Measurements from ENCODE around the gene GRB10. TPM values are rescaled to one million over a fixed set of nuclear protein-coding genes. Genes with fewer than 3 reads are reported as not detected.

GRB10 gene
- polyA plus RNA-seq, 5 donors, result 33.7 to 45.6 (median 38.6) TPM

DNA sequence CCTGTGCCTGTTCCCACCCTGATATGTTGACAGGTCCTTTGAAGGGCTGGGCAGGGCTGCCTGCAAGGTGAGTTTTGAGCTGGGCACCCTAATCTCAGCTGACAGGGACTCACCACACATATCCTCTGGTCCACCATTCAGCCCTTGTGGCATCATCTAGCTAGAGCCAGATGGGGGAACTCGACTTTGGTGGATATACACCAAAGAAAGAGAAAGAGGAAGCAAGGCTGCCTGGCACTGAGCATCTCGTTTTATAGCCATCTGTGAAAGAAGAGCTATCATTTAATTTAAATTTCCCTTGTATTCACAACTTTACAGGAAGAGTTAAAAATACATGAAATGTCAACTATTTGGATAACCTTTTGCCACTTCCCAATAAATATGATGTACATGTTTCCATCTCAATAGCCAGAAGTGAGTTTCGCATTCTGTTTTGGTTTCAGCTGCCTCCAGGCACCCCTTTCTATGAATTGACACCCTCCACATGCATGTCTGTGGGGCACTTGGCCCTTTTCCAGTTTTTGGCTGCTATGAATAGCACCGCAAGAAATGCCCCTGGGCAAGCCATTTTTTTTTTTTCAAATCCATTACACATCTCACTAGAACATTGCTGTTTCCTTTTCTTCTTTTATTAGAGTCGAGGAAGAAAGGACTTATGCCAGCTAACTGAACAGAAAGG, 22.9 kb upstream of the GRB10 start:
- DNase-seq, result no peak

DNA sequence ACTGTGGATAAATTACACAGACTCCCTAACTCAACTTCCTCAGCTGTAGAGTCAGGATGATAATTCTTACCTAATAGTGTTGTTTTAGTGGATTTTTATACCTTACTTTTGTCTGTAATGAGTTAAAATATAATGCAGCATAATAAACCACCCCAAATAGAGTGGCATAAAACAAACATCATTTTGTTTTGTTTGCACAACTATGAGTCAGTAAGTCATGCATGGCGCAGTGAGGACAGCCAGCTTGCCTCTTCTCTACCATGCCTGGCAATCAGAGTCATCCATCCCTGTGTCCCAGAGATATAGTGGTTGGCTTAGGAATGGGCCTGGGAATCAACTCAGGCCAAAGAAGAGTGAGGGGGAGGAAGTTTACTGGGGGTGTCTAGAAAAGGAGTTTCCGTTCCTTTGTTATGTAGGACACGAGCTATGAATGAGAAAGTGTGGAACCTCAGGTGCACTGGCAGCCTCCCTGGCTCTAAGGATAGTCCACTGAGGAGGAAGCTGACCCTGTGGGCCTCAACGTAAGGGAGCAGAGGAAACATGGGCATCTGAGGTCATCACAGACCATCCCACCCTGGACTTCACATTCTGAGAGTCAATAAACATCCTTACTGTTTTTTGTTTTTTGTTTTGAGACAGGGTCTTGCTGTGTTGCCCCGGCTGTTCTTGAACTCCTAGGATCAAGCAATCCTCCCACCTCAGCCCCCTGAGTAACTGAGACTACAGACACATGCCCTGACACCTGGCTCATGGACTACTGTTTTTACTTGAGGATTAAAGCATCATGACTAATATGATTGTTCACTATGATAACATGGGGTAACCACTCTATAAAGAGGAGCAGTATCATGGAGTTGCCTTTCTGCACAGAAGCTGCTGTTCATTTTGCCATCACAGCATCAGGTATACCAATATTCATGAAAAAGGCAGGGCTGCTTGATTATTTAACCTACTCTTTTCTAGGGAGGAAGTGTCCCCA, 21.0 kb upstream of the GRB10 start:
- no peak for DNase-seq

DNA sequence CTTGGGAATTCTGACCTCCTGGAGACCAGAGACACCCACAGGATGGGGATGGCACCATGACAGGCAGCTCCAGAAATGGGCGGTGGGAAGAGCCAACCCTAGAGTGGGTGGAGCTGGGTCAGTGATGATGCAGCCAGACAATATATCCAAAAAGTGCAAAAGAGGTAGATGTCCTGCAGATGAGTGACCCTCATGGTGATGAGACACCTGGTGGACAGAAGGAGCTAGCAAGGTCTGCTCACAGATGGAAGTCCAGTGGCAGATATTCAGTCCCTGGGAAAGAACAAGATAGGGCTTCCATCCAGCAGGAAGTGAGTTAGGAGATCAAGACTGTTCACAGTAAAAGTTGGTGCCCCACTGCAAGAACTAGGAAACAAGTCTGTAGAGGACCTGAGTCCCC, 19.2 kb upstream of the GRB10 start:
- DNase-seq, result no peak

DNA sequence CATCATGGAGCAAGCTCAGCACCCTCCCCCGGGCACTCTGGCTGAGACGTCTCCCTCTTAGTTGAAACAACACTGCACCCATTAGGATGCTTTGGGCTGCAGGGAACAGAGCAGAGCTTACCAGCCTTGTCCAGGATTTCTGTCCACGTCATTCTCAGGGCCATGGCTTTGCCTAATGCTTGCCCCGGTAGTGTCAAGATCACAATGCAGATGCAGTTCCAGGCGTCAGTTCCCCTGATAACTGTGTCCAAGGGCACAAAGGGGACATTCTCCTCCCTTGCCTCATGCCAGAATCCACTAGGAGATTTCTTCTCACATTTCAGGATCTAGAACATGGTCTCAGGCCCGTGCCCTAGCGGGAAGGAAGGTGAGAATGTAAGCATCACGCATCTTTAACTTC, 17.2 kb upstream of the GRB10 start:
- DNase-seq, result no peak

DNA sequence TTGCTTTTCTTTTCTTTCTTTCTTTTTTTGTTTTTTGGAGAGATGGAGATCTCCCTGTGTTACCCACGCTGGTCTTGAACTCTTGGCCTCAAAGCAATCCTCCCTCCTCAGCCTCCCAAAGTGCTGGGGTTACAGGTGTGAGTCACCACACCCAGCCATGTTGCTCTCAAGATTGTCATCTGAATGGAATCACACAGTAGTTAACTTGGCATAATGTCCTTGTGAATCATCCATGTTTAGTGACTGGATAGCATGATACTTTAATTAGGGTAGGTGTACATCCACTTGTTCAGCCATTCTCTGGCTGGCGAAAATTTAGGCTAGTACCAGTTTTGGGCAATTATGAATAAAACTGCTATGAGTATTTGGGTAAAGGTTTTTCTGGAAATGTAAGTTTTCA, 15.4 kb upstream of the GRB10 start:
- no peak for DNase-seq

DNA sequence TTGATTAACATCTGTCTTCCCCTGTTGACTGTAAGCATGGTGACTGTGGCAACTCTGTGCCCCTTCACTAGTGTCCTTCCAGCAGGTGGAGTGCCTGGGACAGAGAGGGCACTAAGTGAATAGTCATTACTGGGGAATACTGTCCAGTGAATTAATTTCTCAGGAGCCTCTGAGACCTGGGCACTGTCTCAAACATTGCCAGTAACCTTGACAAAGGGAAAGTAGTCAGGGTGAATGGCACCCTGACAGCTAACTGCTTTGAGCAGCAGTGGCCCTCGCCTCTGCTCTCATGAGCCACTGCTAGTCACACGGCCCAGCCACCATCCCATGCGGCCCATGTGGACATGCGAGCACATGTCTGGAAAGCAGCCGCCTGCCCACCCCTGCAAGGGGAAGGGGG, 13.1 kb upstream of the GRB10 start:
- no peak for DNase-seq

DNA sequence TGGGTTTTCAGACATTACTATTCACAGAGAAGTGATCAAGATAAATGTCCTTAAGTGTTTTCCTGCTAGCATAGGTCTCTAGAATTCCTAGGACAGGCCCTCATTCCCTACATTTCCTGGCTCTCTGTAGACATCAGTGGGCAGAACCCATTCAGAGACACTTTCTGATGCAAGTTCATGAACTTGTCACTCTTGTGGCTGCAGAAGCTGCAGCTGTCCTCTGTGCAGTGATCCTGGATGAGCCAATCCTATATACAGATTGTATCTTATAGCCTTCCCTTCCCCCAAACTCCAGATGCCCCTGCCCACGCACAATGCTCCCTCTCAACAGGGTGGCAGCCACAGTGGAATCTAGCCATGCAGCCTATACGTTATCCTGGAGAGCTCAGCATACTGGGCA, 12.6 kb upstream of the GRB10 start:
- DNase-seq, result no peak

DNA sequence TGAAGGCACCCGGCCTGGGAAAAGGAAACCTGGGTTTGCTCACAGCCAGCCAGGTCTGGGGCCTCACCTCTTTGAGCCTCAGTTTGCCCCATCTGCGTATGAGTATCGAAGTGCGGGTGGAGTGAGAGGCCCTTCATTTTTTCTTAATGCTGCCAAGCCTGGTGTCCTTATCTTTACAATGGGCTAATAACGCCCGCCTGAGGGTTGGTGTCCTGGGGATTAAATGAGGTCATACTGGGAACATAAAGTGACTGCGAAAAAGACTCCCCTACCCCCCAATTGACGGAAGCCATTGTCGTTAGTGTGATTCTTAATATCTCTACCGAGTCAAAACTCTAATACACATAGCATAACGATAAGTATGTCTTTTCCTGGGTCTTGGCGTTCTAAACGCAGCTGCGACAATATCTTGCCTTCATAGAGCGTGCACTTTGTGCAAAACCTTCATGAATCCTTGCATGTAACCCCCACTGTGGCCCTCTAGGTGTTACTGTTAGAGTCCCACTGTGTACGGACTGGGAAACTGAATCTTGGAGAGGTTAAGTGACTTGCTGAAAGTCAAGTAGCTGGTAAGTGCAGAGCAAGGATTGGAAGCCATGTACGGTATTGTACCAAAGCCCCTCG, 11.4 kb upstream of the GRB10 start:
- no peak for DNase-seq

DNA sequence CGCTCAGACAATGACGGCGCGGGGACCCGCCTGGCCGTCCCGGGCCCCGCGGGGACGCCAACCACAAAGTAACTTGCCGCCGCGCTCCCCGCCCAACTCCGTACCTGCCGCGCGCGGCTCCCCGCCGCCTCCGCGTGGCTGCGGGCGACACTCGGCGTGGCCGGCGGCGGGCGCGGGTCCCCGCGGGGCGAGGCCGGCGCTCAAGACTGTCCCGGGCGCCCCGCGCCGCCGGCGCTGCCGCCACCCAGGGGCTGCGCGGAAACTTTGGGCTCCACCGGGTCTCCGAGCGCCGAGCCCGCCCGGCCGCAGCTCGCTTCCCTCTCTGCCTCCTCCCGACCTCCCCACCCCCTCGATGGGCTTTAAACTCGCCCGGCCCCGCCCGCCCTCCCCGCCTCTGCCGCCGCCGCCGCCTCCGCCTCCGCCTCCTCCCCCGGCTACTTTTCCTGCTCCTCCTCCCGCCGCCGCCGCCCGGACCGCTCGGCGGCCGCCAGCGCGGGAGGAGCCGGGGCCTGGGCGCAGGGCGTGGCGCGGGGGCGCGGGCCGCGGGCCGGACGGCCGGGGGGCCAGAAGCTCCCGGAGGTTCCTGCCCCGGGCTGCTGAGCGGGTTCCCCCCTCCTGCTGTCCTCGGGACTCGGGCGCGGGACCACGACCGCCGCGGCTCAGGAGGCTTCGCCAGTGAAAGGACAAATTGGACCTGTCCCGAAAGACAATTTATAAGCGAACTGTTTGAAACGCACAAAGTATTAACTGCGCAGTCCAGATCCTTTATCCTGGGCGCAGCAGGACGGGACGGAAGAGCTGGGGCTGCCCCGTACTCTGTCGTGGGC, 10.6 kb upstream of the GRB10 start:
- peak; percentile 55 to 65 for DNase-seq

DNA sequence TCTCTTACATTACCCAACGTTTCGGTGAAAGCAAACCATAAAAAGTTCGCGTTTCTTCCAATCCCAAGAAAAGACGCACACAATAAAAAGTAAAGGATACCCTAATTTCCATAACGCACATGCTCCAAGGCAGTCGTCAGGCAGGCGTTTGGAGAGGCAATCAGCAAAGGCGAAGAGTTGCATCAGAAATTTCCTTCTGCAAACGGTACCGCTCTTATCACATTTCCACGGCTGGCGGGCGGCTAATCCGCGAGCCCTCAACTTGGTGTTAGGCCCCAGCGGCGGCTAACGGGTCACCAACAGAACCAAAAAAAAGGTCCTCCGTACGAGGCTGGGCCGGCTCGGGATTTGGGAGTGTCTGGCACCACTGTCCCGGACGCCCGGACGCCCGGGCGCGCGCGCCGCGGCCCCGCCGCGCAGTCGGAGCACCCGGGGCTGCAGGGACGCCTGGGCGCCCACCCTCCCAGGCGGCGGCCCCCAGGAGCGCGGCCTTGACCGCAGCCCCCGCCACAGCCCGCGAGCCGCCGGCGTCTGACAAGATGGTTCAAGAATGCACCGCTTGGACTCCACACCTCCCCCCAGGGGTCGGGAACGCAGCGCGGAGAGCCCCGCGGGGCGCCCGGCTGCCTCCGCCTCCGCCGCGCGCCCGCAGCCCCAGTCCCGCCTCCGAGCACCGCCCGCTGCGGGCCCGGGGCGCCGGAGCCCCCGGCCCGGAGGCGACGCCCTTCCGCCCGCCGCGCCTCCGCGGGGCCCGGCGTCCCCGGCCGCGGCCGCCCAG, 9.8 kb upstream of the GRB10 start:
- peak in 1 of 2 donors; percentile 36 for DNase-seq

DNA sequence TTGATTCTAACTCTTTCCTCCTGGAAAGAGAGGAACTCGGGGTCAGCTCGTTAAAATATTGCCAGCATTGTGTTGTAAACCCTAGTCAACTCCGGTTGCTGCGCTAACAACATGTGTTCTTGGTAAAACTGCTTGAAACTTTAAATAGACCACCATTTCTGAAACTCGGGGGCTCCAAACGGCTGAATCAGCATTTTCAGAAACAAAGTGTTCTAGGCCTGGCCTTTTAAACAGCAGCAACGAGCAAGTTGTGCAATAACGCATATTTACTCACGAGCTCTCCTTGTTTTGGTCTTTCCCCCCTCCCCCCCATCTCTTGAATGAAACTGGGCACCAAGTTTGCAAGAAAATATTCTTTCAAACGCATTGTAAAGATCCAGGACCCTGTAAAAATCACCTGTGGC, 9.2 kb upstream of the GRB10 start:
- DNase-seq, result peak; percentile 54 to 60

DNA sequence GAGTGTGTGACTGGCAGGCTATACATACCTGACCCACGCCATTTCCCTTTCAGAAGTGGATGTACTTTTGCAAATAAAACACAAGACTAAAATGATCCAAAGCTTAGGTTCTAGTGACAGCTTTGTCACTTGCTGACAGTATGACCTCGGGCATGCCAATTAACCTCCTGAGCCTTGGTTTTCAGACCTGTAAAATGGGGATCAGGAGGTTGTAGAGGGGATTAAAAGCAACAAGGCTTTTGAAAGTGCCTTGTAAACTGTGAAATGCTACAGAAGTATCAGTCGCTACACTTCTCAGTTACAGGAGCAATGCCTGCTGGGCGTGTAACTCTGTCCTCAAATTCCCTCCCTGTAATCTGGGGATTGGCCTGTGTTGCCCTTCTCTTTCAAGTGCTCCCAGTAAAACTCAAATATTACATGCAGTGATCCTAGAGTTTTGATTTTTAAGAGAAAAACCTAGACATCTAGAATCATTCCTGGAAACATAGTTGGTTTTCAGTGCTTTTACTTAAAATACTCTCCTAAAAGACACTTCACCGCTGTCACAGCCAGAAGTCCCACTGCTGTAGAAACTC, 8.8 kb upstream of the GRB10 start:
- no peak for DNase-seq

DNA sequence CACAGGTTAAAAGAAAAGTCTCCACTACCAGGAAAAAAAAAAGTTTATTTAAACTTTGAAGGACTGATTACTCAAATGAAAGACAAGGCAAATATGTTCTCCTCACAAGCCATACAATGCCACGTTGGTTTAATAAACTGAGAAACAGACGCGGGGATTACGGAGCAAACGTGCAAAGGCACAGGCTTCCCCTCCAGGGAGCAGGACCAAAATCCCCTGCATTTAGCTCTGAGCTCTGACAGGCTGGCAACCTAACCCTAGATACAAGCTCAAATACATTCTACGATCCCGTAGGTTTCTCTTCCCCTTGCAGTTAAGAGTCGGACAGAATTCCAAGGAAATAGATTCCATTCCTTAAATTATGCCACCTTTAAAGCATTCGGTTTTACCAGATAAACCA, 7.7 kb upstream of the GRB10 start:
- DNase-seq, result no peak

DNA sequence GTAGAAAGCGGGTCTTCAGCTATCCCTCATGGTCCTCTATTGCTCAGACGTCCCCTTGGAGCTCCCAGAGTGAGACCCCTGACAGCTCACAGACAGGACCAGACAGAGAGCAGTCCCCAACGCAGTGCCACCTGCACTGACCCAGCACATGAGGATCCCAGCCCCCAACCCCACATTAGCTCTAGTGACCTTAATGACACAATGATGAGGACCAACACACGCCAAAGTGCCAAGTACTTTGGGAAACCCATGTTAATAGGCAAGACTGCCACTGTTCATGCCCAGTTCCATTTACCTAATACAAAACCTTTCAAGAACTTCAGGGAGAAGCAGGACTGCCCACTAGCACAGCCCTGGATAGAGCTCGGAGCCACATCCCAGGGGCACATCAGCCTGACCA, 5.7 kb upstream of the GRB10 start:
- no peak for DNase-seq

DNA sequence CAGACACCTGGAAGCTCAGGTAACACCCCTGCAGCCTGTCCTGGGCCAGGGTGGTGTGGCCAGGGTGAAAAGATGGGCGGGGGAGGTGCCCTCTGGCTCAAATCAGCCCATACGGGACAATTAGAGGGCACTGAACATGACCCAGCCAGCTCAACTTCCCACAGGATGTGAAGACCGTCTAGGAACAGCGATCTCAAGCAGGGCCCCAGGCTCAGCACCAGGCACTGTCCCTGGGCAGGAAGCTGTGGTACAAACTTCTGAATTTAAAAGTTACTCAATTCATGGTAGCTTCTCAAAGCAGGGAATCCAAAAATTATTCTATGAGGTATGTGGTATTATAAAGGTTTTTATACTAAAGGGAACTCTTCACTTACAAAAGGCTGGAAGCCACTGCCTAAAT, 5.1 kb upstream of the GRB10 start:
- no peak for DNase-seq

DNA sequence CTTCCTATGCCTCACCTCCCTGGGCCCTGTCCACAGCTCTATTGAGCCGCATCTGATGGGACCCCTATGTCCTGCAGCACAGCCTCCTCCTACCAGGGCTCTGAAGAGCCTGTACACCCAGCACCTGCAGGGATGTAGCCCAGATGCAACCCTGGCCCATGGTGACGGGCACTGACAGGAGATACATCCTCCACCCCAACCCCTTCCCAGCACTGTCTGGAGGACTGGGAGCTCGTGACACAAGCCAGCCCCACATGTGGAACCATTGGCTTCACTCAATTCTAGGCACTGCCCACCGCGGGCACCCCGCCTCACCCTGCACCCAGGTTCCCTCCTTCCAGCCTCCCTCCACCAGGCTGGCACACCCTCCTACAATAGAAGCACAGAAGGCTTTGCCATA, 2.6 kb upstream of the GRB10 start:
- DNase-seq, result no peak

DNA sequence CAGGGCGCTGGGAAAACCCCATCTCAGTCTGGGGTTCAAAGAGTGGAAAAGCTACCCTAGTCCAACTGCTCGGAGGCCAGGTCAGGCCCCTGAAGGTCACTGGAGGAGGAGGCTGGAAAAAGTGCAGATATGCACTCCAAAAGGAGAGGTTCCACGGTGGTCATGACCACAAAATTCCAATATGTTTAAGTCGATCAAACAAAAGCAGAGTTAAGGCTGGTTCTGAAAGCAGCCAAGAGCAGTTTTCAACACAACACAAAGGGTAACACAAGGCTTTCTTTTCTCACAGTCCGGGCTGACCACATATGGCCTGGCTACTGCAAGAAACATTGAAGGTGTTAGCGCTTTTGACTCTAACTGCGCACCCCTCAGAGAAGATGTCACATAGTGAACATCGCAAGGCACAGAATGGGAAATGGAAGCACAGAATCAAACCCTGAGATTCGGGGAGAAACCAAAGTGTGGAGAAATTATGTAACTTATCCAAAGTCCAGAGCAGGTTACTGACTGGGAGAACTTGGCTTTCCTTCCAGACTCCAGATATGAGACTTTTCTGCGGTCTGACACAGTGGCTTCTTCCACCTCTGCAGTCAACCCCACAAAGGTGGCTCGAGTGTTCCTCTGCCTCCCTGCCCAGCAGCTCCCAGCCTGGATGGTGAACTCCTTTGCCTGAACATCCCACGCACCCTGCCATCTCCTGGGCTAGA, 1.3 kb upstream of the GRB10 start:
- no peak for DNase-seq

DNA sequence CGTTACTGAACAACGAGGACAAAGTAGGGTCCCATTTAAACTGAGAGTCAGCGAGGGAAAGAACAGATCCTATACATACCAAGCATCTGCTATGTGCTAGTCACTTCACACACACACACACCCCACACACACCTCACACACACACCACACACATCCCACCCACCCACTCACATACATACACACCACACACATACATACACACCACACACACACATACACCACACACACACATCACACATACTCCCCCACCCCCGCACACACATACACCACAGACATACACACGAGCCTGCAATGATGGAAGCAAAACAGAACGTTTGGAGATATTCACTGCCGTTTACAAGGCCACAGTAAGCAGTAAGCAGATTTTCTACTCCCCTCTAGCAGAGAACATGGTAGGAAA, 607 bp upstream of the GRB10 start:
- no peak for DNase-seq

DNA sequence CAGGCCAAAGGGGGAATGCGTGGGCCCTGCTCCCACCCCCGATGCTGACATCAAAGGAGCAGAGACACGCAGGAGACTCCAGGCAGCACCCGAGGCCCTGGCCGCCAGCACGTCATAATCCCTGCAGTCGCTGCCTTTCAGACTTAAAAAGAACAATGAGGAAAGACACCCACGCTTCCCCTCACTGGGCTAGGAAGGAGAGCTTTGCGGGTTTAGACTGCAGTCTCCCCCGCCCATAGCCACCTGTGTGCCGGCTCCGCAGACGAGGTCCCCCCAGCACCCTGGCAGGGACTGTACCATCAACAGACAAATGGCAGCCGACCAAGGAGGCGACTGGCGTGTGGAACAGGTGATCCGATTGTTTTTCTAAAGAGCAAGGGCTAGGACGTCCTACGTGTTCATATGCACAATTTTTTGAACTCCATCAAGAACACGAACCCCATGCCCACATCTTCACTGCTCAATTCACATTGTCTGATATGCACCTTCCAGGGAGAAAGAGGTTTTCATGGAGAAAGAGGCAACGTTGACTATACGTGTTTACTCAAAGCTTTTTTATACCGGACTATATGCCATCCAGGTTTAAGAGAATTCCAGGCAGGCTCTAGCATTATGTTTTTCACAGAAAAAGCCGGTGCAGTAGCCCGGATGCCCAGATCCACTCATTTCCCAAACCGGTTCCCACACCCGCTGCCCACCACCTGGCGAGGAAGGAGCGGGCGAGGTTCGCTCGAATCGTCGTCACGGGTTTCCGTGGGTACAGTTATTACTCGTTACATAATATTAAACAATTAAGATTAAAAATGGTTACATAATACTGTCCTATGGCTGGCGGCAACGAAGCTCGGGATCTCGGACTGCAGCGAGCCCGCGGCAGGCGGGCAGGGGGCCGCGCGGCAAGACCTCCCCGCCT, 1.1 kb downstream of the GRB10 start:
- no peak for DNase-seq

Data from right lung (tissue), 5 donors.